GM21529 (cell line): ENCODE results near the gene CDH24.
A peak's percentile ranks its signal among the peaks of the same experiment; 100 is the strongest.

Source experiments
- ATAC-seq: cut with Tn5 transposase; IDR thresholded peaks from one replicate; pipeline ENCODE4 v1.9.1; 2021; ENCODE audit not compliant: unreplicated experiment

CDH24 gene

DNA sequence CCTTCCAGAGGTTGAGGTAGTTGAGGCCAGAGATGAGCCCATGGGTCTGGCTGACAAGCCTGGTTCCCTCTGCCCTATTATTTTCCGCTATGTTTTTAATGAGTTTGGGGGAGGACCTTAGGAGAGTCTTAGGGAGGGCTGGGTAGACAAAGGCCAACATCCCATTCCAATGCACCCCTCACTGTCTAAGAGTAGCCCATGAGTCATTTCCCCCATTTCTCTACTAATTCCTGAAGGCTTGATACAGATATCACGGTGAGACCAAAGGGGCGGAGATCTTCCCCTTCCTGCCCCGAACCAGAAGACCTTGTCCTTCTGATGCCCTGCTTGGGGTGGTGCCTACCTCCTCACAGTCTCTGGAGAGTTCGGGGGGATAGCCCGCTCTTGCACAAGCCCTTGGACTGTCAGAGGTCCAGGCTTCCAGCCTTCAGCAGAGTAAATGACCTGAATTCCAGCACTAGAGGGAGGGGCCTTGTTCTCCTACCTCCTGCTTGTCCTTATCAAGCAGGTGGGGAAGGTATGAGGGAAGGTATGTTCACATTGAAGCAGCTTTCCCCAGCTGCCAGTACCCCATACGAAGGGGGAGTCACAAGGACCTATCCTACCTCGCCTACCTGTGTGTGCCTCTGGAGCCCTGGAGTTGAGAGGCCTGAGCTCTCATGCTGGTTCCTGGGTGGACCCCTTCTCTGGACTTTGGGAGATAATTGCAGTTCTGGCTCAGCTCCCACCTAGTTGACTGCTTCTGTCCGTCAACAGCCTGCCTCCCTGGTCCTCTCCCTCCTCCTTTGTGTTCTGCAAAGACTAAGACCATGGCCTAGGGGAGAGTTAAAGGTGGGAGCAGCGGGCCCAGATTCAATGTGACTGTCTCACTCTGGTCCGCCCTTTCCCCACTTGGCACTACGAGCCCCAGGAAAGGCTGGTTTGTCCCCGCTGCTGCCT is 11.6 kb downstream of the CDH24 start:
- no peak for ATAC-seq

DNA sequence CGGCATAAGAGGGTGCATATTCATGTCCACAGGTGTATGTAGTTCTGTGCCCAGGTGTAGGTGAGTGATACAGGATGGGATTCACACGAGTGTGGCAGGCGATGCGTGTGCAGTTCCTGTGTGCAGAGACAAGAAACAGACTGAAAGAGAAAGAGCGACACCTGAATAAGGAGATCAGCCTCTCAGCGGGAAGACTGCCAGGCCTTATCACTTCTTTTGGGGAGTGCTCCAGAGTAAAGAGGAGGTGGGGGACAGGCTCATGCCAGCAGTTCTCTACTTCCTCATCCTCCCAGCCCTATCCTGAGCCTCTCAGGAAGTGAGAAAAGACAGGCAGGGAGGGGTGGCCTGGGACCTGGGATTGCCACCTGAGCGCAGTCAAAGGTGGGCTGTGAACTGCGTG is 12.5 kb downstream of the CDH24 start:
- no peak for ATAC-seq

DNA sequence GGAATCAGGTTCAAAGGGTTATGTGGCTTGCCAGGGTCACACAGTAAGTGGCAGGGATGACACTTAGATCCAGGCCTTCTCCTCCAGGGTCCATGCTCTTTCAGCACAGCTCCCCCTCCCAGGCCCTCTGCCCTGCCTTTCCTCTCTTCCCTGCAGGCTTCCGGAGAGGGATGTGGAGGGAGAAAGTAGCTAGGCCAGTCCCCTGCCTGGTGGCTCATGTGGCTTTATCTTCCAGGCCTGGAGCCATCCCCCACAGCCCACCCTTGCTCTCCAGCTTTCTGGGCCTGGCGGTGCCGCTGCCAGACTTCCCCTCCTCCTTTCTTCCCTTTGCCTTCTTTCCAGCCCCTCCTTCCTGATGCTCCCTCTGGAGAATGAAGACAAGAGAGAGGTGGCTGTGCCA is 13.6 kb downstream of the CDH24 start:
- no peak for ATAC-seq

DNA sequence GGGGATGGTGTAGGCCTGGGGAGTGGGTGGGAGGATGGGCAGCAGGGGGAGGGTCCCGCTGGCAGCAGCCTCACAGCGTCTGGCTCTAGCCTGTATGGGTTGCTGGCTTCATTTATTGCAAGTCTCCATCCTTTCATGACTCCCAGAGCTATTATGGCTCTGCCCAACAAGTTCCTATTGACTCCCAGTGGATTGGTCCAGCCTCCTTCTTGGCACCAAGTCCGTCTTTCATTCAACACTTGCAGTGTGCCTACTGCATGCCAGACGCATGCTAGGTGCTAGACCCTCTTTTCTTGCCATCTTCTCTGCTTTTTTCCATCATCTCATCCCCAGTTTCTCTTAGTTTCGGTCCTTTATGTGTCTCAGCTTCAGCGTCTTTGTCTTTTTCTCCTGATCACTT is 14.2 kb downstream of the CDH24 start:
- no peak for ATAC-seq

DNA sequence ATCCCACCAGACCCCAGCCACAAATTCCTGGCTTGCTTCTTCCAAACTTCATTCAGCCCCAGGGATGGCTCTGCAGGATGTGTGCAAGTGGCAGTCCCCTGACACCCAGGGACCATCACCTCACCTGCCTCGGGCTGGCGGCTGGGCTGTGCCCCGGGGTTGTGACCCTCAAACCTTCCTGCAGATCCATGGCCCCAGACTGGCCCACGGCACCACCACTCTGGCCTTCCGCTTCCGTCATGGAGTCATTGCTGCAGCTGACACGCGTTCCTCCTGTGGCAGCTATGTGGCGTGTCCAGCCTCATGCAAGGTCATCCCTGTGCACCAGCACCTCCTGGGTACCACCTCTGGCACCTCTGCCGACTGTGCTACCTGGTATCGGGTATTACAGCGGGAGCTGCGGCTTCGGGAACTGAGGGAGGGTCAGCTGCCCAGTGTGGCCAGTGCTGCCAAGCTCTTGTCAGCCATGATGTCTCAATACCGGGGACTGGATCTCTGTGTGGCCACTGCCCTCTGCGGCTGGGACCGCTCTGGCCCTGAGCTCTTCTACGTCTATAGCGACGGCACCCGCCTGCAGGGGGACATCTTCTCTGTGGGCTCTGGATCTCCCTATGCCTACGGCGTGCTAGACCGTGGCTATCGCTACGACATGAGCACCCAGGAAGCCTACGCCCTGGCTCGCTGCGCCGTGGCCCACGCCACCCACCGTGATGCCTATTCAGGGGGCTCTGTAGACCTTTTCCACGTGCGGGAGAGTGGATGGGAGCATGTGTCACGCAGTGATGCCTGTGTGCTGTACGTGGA is 15.0 kb downstream of the CDH24 start, which contains the start of gene PSMB11:
Gene PSMB11, plus strand, starts transcription at position 51 of the 804 bp plus-strand sequence. Its CDS starts 14 bp downstream, at position 65.
- no peak for ATAC-seq

DNA sequence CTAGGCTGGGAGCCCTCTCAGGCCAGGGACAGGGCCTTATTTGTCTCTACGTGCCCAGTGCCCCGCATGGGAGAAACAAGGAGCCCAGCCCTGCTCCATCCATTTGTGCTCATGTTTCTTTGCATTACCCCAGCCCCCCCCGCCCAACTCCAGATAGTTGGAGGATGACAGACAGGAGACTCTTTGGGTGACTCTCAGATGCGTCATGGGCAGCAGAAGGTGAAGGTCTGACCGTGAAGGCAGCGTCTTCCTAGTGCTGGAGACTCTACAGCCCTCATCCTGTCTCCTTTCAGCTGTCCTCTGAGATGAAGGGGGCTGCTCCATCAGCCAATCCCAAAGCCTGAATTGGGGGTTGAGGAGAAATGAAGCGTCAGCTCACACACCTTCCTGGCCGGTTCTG is 15.6 kb downstream of the CDH24 start:
- no peak for ATAC-seq

DNA sequence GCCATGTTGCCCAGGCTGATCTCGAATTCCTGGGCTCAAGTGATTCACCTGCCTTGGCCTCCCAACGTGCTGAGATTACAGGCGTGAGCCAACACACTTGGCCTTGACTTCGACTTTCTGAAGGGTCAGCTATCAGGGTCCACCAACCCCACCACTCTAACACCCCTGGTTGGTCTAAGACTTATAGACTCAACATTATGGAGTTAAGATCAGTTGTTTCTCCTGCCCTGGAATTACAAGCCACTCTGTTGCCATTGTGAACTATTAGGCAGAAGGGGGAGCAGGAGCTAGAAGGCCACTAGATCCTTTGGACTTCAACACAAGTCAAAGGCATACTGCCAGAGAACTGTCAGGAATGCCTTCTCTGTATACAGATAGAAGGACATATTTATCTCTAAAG is 17.2 kb downstream of the CDH24 start:
- no peak for ATAC-seq

DNA sequence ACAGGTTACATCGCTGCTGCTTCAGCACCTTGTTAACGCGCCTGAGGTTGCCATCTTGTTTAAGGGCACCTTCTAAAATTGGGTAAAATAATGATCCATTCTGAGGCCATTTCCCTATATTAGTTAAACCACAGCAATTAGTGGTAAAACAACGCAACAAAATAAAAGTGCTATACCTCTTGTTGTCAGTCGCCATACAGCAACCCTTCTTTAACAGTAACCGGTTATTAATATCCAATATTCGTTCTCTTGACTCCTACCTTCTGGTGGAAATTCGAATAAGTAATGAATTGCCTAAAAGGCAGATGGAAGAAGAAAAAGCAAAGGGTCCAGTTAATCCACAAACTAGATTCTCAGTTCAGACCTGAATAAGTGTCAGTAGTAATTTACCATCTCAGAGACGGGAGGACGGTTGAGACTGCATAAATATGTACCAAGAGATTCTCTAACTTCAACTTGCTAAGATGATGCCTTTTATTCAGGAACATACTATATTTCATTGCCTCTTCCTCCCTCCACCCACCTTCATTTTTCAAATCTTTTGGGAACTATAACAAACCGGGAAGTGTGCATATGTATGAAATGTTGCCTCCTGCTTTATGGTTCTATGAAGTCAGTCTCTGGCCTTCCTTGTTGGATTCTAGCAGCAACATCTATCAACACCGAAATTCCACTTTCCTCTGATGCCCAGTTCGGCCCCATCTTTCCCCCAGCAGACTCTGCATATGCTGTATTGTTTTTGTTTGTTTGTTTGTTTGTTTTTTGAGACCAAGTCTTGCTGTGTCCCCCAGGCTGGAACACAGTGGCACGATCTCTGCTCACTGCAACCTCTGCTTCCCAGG is 21.8 kb downstream of the CDH24 start:
- ATAC-seq, result no peak

DNA sequence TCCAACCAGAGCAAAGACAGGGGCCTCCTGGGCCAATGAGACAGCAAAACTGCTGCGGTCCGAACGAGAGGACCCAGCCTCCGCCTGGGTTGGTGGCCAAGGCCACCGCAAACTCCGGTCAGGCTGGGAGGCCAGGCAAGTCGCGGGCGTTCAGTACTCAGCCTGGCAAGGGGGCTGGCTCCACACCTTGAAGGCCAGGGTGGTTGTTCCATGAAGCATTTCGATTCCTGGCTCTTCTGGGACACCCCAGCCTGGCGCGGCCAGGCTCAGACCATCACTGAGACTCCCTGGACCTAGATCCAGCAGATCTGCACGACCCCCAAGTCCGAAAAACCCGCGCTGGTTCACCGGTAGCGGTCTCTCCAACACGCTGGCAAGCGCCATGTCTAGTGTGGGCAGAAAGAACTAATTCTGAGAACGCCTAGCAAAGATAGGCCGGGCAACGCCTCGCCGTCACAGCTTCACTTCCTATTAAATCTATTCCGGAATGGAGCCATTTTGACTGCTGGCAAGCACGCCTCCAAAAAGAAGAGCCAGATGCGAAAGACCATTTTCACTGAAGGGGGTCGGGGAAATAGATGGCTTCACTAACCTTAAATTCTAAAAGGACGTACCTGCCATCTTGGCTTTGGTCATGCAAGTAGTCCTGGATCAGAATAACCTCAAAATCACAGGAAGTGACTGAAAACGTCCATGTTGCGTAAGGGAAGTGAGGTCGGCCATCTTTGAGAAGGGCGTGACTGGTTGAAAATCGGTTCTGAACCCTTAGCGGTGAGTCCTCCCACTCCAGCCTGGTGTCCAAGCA is 22.6 kb downstream of the CDH24 start, which contains the start of gene PSMB5:
Gene PSMB5, minus strand, starts transcription at position 403 of the 805 bp plus-strand sequence. Its CDS starts 19 bp downstream, at position 384.
- ATAC-seq, result peak; percentile 93

DNA sequence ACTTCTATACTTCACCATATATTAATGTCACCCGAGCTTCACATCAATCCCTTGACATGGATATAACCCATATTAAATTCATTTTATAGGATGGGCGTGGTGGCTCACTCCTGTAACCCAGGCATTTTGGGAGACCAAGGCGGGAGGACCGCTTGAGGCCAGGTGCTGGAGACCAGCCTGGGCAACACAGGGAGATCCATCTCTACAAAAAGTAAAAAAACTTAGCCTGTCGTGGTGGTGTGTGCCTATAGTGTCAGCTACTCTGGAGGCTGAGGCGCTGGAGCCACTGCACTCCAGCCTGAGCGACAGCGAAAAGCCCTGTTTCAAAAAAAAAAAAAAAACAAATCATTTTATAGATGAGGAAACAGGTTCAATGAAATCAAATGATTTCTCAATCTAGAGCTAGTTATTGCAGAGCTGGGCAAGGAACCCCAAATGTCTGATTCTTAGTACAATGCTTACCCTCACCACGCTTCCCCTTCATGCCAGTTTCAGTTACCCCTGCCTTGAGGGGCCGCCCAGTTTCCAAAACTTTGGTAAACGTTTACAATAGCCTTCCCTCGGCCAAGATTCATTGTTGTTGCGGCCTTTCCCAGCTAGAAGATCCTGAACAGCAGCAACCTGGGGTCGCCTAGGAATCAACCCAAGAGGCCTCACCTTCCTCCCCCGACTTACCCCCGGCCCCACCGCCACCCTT is 23.4 kb downstream of the CDH24 start:
- no peak for ATAC-seq

DNA sequence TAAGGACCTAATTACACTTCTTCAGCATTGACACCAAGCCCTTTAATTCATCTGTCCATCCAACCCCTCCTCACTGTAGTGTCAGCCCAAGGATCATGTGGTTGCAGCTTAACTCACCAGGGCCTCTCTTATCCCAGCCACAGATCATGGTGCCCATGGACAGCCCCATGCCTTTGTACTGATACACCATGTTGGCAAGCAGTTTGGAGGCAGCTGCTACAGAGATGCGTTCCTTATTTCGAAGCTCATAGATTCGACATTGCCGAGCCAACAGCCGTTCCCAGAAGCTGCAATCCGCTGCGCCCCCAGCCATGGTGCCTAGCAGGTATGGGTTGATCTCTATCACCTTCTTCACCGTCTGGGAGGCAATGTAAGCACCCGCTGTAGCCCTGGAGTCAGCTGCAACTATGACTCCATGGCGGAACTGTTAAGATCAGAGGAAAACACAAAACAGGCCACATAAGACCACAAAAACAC is 24.0 kb downstream of the CDH24 start:
- no peak for ATAC-seq

DNA sequence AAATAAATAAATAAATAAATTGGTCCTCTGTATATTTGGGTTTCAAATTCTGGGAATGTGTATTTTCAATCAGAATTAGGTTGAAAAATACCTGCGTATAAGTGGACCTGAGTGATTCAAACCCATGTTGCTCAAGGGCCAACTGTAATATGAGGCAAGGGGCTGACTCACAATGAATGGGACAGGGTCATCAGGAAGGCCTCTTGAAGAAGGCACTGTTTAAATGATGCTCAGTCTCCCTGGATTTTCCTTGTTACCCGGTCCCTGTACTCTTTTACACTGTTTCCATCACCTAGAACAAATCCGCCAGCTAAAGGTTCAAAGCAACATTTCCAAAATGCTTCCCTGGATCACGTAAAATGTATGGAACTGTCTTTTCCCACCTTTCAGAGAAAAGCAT is 26.4 kb downstream of the CDH24 start:
- ATAC-seq, result no peak

DNA sequence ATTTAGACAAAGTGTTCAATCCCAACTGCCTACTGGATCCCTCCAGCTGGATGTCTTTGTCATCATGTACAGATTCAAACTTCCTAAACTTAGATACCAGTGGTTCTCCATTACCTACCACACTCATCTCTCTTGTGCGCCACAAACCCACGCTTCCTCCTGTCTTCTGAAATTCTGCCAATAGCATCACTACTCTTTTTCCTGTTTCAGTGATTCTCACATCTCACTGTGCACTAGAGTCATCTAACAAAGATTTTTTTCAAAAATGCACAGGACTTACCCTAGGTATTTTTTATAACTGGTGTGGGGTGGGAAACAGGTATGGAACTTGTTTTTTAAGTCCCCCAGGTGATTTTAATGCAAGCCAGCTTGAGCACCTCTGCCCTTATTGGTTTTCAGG is 28.5 kb downstream of the CDH24 start:
- ATAC-seq, result no peak

DNA sequence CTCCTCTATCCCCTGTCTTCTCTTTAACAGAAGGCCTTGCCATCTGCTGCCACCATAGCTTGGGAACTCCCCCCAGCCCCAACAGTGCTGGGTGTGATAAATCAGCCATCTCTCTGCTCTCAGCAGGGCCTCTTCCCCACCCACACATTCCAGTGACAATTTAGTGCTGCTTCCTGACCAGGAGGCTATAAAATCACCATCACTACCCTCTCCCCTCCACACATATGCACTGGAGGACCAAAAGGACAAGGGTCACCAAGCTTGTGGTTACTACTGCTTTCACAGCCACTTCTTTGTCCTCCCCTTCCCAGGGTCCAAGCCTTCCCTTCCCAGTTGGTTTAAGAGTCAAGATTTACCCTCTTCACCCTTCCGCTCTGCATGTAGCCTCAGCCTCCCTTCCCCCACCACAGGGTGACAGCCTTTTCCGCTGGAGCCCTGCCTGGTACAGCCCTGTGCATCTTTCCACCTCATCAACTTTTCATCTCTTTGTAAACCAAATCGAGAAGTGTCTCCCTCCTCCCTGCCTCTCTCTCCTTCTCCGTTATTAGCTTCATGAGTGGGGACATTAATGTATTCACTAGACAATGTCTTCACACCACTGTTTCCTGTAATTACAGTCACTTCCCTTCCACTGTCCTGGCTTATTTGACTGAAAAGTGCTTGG is 32.0 kb downstream of the CDH24 start:
- ATAC-seq, result no peak

DNA sequence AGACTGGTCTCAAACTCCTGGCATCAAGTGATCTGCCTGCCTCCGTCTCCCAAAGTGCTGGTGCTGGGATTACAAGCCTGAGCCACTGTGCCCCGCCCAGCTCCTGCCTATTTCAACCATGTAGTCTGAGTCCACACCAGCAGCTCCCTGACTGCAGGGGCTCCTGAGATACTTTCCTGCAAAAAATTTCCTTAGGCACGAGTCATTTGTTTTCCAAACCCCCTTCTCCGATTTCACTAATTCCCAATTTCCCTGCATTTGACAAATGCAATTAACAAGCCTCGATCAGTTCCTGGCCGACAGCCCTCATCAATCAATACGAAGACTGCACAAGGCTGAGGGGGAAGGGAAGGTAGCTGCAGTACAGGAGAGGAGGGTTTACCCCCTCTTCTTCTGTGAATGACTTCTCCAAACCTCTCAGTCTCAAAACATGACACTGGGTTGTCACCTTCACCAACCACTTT is 32.7 kb downstream of the CDH24 start:
- no peak for ATAC-seq

DNA sequence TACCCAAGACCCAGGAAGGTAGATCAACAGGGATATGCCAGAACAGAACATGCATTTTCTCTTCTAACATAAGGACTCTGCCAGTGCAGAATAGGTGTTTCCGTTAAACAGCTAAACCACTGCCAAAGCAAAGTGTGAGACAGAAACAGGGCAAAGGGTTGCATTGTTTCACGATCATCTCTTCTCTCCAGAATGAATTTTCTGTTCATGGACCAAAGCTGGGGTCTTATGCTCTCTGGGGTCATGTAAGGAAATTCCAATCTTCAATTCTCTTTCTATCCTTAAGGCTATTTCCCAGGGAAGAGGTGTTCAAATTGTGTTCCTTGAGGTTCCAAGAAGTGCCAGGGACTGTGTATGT is 33.5 kb downstream of the CDH24 start:
- no peak for ATAC-seq

DNA sequence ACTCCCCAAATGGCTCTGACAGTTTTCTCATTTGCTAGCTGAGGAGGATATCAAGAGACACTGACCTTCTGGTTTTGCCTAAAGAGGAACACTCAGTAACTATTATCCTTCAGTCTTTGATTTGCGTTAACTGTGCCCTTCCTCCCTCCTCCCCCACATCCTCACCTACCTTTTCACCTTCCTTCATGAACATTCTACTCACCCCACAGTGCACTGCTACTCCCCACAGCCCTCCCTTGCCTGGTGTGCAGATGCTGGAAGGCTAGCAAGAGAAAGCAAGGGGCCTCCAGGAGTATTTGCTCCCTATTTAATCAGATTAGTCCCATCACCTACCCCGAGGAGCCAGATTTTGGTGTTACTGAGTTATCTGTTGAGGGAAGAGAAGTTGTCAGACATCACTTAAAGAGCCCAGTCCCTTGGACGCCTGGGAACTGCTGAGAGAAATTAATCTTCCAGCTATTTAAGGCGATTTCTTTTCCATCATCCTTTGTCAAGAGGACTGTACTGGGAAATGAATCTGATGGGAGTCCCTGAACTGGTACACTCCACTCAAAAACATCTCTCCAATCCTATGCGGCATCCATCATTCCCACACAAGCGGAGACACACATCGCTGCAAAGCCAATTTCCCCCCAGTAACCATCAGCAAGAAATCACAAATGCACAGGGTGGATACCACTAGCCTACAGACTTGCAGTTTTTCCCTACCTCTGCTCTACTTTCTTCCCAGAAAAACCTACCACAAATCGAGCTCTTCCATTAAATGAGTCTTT is 34.1 kb downstream of the CDH24 start:
- no peak for ATAC-seq

DNA sequence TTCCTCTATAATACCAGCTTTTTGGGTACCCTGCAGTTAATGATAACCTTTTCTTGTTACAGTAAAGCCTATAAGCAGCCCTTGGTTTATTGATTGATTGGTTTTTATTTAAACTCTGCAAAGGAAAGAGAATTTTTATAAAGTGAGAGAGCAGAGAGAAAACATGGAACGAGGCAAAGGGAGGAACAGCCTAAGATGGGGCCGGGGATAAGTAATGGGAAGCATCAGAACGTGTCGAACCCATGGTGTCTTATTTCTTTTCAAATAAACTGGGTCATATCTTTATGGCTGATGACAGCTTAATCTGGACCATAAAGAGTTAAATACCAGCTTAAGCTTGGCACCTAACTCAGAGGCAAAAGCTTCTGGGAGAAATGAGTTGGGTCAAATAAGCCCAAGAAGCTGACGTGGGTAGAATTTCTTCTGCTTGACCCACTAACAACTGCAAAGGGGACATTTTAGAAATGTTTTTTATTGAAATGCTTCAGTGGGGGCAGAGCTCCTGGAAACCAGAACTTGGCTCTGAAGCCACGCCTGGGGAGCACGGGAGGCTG is 35.4 kb downstream of the CDH24 start:
- no peak for ATAC-seq
